IMR-90 (cell line): ENCODE results near the gene NUCB2. TPM values are rescaled to one million over a fixed set of nuclear protein-coding genes. Genes with fewer than 3 reads are reported as not detected.

Experiments
- ATAC-seq: fragments of 200-7000 bp; cut with Tn5 transposase; 2 replicates; pipeline ENCODE4 v1.9.1; 2020; ENCODE audit warnings: low read depth, mild to moderate bottlenecking, moderate library complexity
- BruUV-seq: library from RNA; stranded (reverse); fragments of 400-500 nt; replicated peaks from 2 replicates; lab custom pipeline; 2021; lab: Mats Ljungman, UMichigan
- CTCF ChIA-PET: fragments of 300-600 bp; formaldehyde crosslinking; extraction: SDS; loops from one replicate; lab custom pipeline; 2021; ENCODE audit warnings: antibody characterized with exemption; lab: Yijun Ruan, JAX
- POLR2A ChIA-PET: fragments of 300-600 bp; sonication (Branson Sonifier 250); formaldehyde crosslinking; loops from one replicate; lab custom pipeline; 2022; ENCODE audit warnings: antibody characterized with exemption; ENCODE audit not compliant: unreplicated experiment; lab: Charles Lee
- DNase-seq: peaks from one replicate; pipeline ENCODE4 v3.0.0; 2013
- H2AFZ ChIP-seq: replicated peaks from 2 replicates; pipeline ENCODE3; 2013; ENCODE audit warnings: low read length, mild to moderate bottlenecking; ENCODE audit not compliant: poor library complexity
- H2AK5ac ChIP-seq: 2 replicates; pipeline ENCODE4 v1.6.1; 2013; ENCODE audit warnings: low read depth, low read length, inconsistent platforms
- H2AK9ac ChIP-seq: replicated peaks from 2 replicates; pipeline ENCODE3; 2013; ENCODE audit warnings: mild to moderate bottlenecking, low read depth, low read length, moderate library complexity; ENCODE audit not compliant: poor library complexity
- H2BK120ac ChIP-seq: 2 replicates; pipeline ENCODE4 v1.6.1; 2013; ENCODE audit warnings: low read depth, low read length, inconsistent platforms
- H2BK15ac ChIP-seq: 3 replicates; pipeline ENCODE4 v1.6.1; 2013; ENCODE audit warnings: low read depth, low read length, inconsistent platforms
- H2BK20ac ChIP-seq: 2 replicates; pipeline ENCODE4 v1.6.1; 2013; ENCODE audit warnings: low read depth, mild to moderate bottlenecking, inconsistent platforms, low read length, moderate library complexity
- H2BK5ac ChIP-seq: 2 replicates; pipeline ENCODE4 v1.6.1; 2013; ENCODE audit warnings: mild to moderate bottlenecking, low read depth, low read length, inconsistent platforms; ENCODE audit not compliant: poor library complexity, severe bottlenecking
- H3K14ac ChIP-seq: replicated peaks from 2 replicates; pipeline ENCODE4 v1.6.1; 2013; ENCODE audit warnings: low read depth, low read length, inconsistent platforms
- H3K18ac ChIP-seq: 2 replicates; pipeline ENCODE4 v1.6.1; 2013; ENCODE audit warnings: low read depth, low read length, control low read depth
- H3K23ac ChIP-seq: 2 replicates; pipeline ENCODE4 v1.6.1; 2013; ENCODE audit warnings: low read depth, low read length, inconsistent platforms
- H3K27ac ChIP-seq: 2 replicates; pipeline ENCODE4 v1.5.1; 2013; ENCODE audit warnings: mild to moderate bottlenecking, control low read depth, low read length; ENCODE audit not compliant: insufficient read depth
- H3K27me3 ChIP-seq: 2 replicates; pipeline ENCODE4 v1.6.1; 2013; ENCODE audit warnings: low read length; ENCODE audit not compliant: control insufficient read depth, insufficient read depth
- H3K36me3 ChIP-seq: 2 replicates; pipeline ENCODE4 v1.6.1; 2013; ENCODE audit warnings: low read length, mixed read lengths; ENCODE audit not compliant: control insufficient read depth, insufficient read depth
- H3K4ac ChIP-seq: 2 replicates; pipeline ENCODE4 v1.6.1; 2013; ENCODE audit warnings: low read depth, low read length, inconsistent platforms
- H3K4me1 ChIP-seq: 2 replicates; pipeline ENCODE4 v1.6.1; 2013; ENCODE audit warnings: low read length, mixed read lengths; ENCODE audit not compliant: control insufficient read depth, insufficient read depth
- H3K4me2 ChIP-seq: 2 replicates; pipeline ENCODE4 v1.6.1; 2013; ENCODE audit warnings: low read depth, mild to moderate bottlenecking, control low read depth, low read length, moderate library complexity
- H3K4me3 ChIP-seq: 2 replicates; pipeline ENCODE4 v1.5.1; 2013; ENCODE audit warnings: low read depth, mild to moderate bottlenecking, control low read depth, low read length, moderate library complexity; ENCODE audit not compliant: insufficient read depth
- H3K56ac ChIP-seq: 2 replicates; pipeline ENCODE4 v1.6.1; 2013; ENCODE audit warnings: low read length, inconsistent platforms; ENCODE audit not compliant: insufficient read depth; ENCODE audit errors: extremely low read depth
- H3K79me1 ChIP-seq, 2 experiments: 2 replicates each; pipeline ENCODE4 v1.6.1; 2013; ENCODE audit warnings: low read length in 2 of 2, inconsistent platforms in 1 of 2, low read depth in 1 of 2
- H3K9ac ChIP-seq: 2 replicates; pipeline ENCODE4 v1.6.1; 2013; ENCODE audit warnings: low read depth, low read length, control low read depth
- H3K9me1 ChIP-seq: 2 replicates; pipeline ENCODE4 v1.6.1; 2013; ENCODE audit warnings: low read length, inconsistent platforms; ENCODE audit not compliant: insufficient read depth
- H3K9me3 ChIP-seq: 2 replicates; pipeline ENCODE4 v1.6.1; 2013; ENCODE audit warnings: low read length; ENCODE audit not compliant: control insufficient read depth, insufficient read depth
- H4K20me1 ChIP-seq: 2 replicates; pipeline ENCODE4 v1.6.1; 2013; ENCODE audit warnings: low read length, inconsistent platforms; ENCODE audit not compliant: insufficient read depth
- H4K5ac ChIP-seq: 2 replicates; pipeline ENCODE4 v1.6.1; 2013; ENCODE audit warnings: mild to moderate bottlenecking, low read depth, low read length, control low read depth
- H4K8ac ChIP-seq, 2 experiments: 2 replicates each; pipeline ENCODE4 v1.6.1; 2013; ENCODE audit warnings: low read depth in 2 of 2, low read length in 2 of 2, control low read depth in 1 of 2, inconsistent platforms in 1 of 2
- H4K91ac ChIP-seq: 2 replicates; pipeline ENCODE4 v1.6.1; 2013; ENCODE audit warnings: low read depth, low read length, inconsistent platforms; ENCODE audit not compliant: insufficient read depth
- BHLHE40 ChIP-seq: fragments of 150-350 bp; IDR thresholded peaks from 2 replicates; pipeline ENCODE4 v1.6.1; 2016; ENCODE audit warnings: mild to moderate bottlenecking, low read depth, low read length
- MAFK ChIP-seq: IDR thresholded peaks from 2 replicates; pipeline ENCODE4 v1.6.1; 2012; ENCODE audit warnings: low read depth, low read length, improper control_type of control experiment
- WGBS, 2 experiments: methylation state at CpG; one replicate each; pipeline versions ENCODE4 v1.1.5 to v1.1.7; 2013; ENCODE audit warnings: missing lambda C conversion rate in 2 of 2; ENCODE audit not compliant: insufficient read length in 1 of 2; ENCODE audit errors: extremely low coverage in 2 of 2; 5-methylcytosine and 5-hydroxymethylcytosine counted together
- dilution Hi-C: fragments of 300-500 bp; cut with HindIII; formaldehyde crosslinking; loops from one replicate; pipeline ENCODE4 v1.14.3; 2018; ENCODE audit warnings: low sequenced_read_pairs; ENCODE audit not compliant: unreplicated experiment
- in situ Hi-C: fragments of 300-500 bp; cut with MboI; formaldehyde crosslinking; loops from 3 replicates; pipeline ENCODE4 v1.14.3; 2019; ENCODE audit warnings: low sequenced_read_pairs, inconsistent platforms, mixed read lengths
- intact Hi-C: fragments of 100-400 bp; cut with micrococcal nuclease; formaldehyde crosslinking; loops from 2 replicates; pipeline ENCODE4 v1.10.0; 2022
- polyA plus RNA-seq, 3 experiments: library from polyadenylated mRNA; depleted of rRNA; stranded (reverse); fragments of >200 nt; gene quantifications; 2 replicates each; pipeline ENCODE4 v1.2.3, GENCODE V29; 2012; ENCODE audit warnings: low replicate concordance in 1 of 3
- total RNA-seq: library from RNA; depleted of rRNA; stranded (reverse); fragments of >200 nt; gene quantifications from 2 replicates; pipeline ENCODE4 v1.2.3, GENCODE V29; 2012

Gene NUCB2
- total and polyA plus RNA-seq, 2 of the 4 experiments (the other 2 are of a cell fraction): 52.7 to 55.4 TPM

DNA sequence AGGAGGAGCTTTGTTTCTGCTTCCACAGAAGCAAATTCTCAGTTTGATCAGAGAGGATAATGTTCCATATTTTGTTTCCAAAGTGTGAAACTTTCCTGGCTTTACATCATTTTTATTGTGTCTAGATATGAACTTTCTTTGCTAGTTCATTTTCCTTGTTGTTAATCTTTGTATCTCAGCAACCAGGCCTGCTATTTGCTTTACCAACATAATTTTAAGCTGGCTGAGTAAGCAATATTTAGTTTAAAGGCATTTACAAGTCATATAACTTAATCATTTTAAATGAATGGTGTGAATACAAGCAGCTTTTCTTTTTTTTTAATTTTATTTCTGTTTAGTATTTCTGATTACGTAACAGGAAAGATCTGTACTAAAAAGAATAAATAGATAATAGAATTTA is 15.2 kb downstream of the NUCB2 start:
- no CpG with 5 or more reads among the region's 1 CpG for WGBS, 2 experiments
- no peaks in the 10 kb centered on the region for H3K9me3 ChIP-seq
- no peaks in the 10 kb centered on the region for H3K79me1 ChIP-seq
- no peak overlapping the region for H2BK20ac ChIP-seq
- no peak overlapping the region for H3K4me3 ChIP-seq
- no peak overlapping the region for H2BK120ac ChIP-seq
- in situ Hi-C loops: no loop called here
- no peaks in the 10 kb centered on the region for H4K20me1 ChIP-seq
- no peak overlapping the region for H3K14ac ChIP-seq
- H3K4me1 ChIP-seq: peaks cover 3% of the 10 kb centered on the region
- no peak overlapping the region for H4K91ac ChIP-seq
- H2AFZ ChIP-seq: no peak overlapping the region
- no peak overlapping the region for H3K4me2 ChIP-seq
- no peak overlapping the region for H2AK9ac ChIP-seq
- intact Hi-C loops: no loop called here
- DNase-seq (no peak), ATAC-seq (no peak)
- dilution Hi-C loops: no loop called here
- no TSS peak for BruUV-seq
- no peak overlapping the region for H4K5ac ChIP-seq
- H3K27me3 ChIP-seq: no peaks in the 10 kb centered on the region
- H3K18ac ChIP-seq: no peak overlapping the region
- no peak overlapping the region for H4K8ac ChIP-seq
- peaks cover 2% of the 10 kb centered on the region for H3K9me1 ChIP-seq
- H2BK5ac ChIP-seq: no peak overlapping the region
- H3K56ac ChIP-seq: no peak overlapping the region
- H3K9ac ChIP-seq: no peak overlapping the region
- H2AK5ac ChIP-seq: no peak overlapping the region
- H3K4ac ChIP-seq: no peak overlapping the region
- H3K23ac ChIP-seq: no peak overlapping the region
- ChIA-PET CTCF (interaction anchor here (0.7 kb wide), 1 partner anchor 184 kb away, joined by 6 read pairs; no protein-coding TSS in a partner anchor), POLR2A (interaction anchor here (0.6 kb wide), 1 partner anchor 9 kb away, joined by 3 read pairs; no protein-coding TSS in a partner anchor)
- TF ChIP-seq MAFK (peak; percentile 11; the same call in 1 of the 2 replicates), BHLHE40 (no peak)
- H3K27ac ChIP-seq: no peak overlapping the region
- no peaks in the 10 kb centered on the region; the same call in 1 of the 2 replicates for H3K36me3 ChIP-seq
- no peak overlapping the region for H2BK15ac ChIP-seq
